Endothelial cell (in vitro differentiated cells): ENCODE data around the gene CA5A. TPM values are rescaled to one million over a fixed set of nuclear protein-coding genes. Genes with fewer than 3 reads are reported as not detected.
A peak's percentile ranks its signal among the peaks of the same experiment; 100 is the strongest.

ENCODE experiments used
- DNase-seq: peaks from one replicate; pipeline ENCODE4 v3.0.0; 2021; ENCODE audit warnings: low spot score
- H3K27ac Mint-ChIP-seq: one replicate; pipeline ENCODE4 v1.8.0; 2021; ENCODE audit warnings: mixed read lengths, inconsistent platforms; ENCODE audit not compliant: unreplicated experiment
- H3K27me3 Mint-ChIP-seq: one replicate; pipeline ENCODE4 v1.8.0; 2021; ENCODE audit warnings: mild to moderate bottlenecking, moderate library complexity, mixed read lengths, inconsistent platforms; ENCODE audit not compliant: unreplicated experiment
- H3K36me3 Mint-ChIP-seq: one replicate; pipeline ENCODE4 v1.8.0; 2021; ENCODE audit warnings: mild to moderate bottlenecking, low read depth, mixed read lengths, inconsistent platforms; ENCODE audit not compliant: unreplicated experiment
- H3K4me1 Mint-ChIP-seq: one replicate; pipeline ENCODE4 v1.8.0; 2021; ENCODE audit warnings: mild to moderate bottlenecking, mixed read lengths, inconsistent platforms; ENCODE audit not compliant: unreplicated experiment
- H3K4me3 Mint-ChIP-seq: one replicate; pipeline ENCODE4 v1.8.0; 2021; ENCODE audit warnings: mild to moderate bottlenecking, mixed read lengths, inconsistent platforms; ENCODE audit not compliant: unreplicated experiment
- H3K9me3 Mint-ChIP-seq: one replicate; pipeline ENCODE4 v1.8.0; 2021; ENCODE audit warnings: mixed read lengths, inconsistent platforms; ENCODE audit not compliant: unreplicated experiment
- CTCF ChIP-seq: fragments of 200-600 bp; sonication (generic); IDR thresholded peaks from one replicate; pipeline ENCODE4 v1.5.0; 2021; ENCODE audit warnings: antibody characterized with exemption; ENCODE audit not compliant: unreplicated experiment
- total RNA-seq: library from RNA; stranded (reverse); fragmentation: NEBNext Ultra II Directional; extraction: Animal tissue kit (Norgen Biotek cat#: 25700); gene quantifications from one replicate; pipeline ENCODE4 v1.2.1, GENCODE V29; 2021; ENCODE audit not compliant: unreplicated experiment

Gene CA5A
- total RNA-seq, 1 donor from 2014 or later: not detected

DNA sequence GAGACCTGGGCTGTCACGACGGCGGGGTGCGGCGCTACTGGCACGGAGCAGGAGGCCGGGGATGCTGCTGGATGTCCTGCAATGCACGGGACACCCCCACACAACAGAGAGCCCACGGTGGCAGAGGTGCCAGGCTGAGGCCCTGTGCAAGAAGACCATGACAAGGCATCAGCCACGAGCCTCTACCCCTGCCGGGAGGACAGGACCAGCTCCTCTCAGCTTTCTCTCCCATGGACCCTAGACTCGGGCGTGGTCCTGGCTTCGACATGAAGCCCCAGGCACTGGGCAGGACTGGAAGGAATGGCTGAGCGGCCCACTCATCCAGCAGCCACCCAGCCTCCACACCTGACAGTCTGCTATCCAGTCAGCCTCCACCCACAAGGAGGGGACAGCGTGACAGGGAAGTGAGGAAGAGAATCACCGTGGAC lies 92.6 kb downstream of the CA5A start:
- peaks cover 6% of the 10 kb centered on the region for H3K4me1 Mint-ChIP-seq
- H3K36me3 Mint-ChIP-seq: no peaks in the 10 kb centered on the region
- no peak overlapping the region for H3K27ac Mint-ChIP-seq
- TF ChIP-seq CTCF: no peak
- H3K4me3 Mint-ChIP-seq: no peak overlapping the region
- peaks cover 2% of the 10 kb centered on the region for H3K27me3 Mint-ChIP-seq
- H3K9me3 Mint-ChIP-seq: no peaks in the 10 kb centered on the region
- DNase-seq: no peak

DNA sequence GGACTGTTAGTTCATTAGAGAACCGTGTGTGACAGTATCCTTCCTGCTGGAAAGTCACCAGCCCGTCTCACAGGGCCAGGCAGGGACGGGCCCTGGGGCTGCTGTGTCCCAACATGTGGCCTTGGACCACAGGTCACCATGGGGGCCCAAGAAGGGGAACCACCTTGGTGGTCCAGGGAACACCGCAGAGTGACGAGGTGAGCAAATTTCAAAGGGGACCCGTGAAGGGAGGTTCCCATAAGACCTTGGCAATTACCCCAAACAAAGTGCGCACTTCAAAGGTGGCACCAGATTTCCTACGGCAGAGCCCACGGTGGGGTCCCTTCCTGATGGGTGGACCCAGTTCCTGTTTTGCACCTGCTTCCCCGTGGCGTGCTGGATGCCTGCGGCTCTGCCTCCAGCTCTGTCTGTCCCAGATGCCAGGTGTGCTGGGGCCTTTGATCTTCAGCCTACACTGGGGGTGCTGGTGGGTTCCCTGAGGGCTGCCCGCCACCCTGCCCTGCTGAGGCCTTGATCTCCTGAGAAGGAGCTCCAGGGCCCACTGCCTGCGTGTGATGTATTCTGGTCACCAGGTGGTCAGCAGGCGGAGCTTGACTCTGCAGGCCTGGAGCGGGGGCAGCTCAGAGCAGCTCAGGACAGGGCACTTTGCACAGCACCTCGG lies 94.0 kb downstream of the CA5A start:
- H3K4me1 Mint-ChIP-seq: peaks cover 6% of the 10 kb centered on the region
- no peak for DNase-seq
- TF ChIP-seq CTCF: no peak
- H3K9me3 Mint-ChIP-seq: no peaks in the 10 kb centered on the region
- no peaks in the 10 kb centered on the region for H3K36me3 Mint-ChIP-seq
- no peak overlapping the region for H3K27ac Mint-ChIP-seq
- peaks cover 5% of the 10 kb centered on the region for H3K27me3 Mint-ChIP-seq
- no peak overlapping the region for H3K4me3 Mint-ChIP-seq

DNA sequence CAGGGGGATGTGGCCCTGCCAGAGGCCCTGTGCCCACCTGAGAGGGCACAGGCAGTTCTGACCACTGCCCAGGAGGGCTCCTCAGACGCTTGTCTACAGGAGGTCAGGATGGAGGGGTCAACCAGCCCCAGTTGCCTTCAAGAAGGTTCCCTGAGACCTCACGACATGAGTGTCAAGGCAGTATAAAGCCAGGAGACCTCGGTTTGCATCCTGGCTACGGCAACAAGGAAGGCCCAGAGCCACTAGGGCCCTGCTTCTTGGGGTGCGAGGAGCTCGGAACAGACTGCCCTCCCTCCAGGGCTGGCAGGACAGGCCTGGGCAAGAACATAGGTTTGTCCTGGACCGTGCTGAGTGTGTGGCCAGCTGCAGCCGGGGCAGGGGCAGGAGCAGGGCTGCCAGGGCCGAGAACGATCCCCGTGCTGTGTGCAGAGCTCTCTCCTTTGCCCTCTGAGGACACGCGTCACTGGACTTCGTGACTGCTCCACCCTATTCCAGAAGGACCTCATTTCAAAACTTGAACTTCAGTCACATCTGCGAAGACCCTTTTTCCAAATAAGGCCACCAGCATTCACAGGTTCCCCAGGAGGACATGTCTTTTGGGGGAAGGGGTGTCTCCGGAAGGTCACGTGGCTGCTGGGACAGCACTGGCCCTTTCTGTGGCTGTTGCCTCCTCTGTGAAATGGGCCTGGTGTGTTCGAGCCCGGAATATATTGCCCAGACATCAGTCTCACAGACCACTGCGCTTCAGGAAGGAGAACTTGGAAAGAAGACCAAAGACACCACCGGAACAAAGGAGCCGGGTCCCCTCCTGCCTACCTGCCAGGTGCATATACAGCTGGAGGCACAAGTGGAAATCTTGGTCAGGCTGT lies 94.8 kb downstream of the CA5A start:
- H3K27ac Mint-ChIP-seq: no peak overlapping the region
- no peaks in the 10 kb centered on the region for H3K36me3 Mint-ChIP-seq
- no peak for DNase-seq
- peaks cover 6% of the 10 kb centered on the region for H3K4me1 Mint-ChIP-seq
- H3K4me3 Mint-ChIP-seq: no peak overlapping the region
- peaks cover 5% of the 10 kb centered on the region for H3K27me3 Mint-ChIP-seq
- no peaks in the 10 kb centered on the region for H3K9me3 Mint-ChIP-seq
- no peak for TF ChIP-seq CTCF

DNA sequence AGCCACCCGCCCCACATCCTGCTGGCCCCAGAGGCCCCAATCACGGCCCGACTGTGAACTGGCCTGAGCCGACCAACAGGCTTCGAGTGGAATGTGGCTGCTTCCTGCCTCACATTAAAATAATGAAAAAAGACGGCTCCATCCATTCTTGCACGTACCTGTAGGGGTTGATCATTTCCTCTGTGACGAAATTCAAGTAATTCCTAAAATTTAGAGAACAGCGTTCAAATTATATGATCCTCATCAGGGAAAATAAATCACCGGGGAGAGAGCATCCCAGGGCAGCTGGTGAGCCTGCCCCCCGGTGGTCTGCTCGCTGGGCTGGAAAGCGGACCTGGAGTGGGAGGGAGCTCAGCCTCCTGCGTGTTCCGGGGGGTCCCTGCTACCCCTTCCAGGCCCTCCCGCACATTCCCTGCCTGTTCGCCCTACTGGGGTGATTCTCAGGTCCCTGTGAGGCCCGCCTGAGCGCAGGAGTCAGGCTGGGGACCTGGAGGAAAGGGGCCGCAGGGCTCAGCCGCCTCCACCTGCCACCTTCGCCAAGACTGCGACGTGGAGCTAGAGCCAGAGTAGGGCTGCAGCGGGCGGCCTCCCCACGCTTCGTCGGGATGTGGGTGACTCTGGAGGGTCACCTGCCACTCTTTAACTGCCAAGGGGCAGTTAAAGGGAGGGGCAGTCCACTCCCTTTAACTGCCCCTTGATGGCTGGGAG lies 95.9 kb downstream of the CA5A start:
- peak; percentile 34 for DNase-seq
- no peaks in the 10 kb centered on the region for H3K9me3 Mint-ChIP-seq
- peaks cover 6% of the 10 kb centered on the region for H3K4me1 Mint-ChIP-seq
- H3K4me3 Mint-ChIP-seq: no peak overlapping the region
- no peak for TF ChIP-seq CTCF
- H3K27ac Mint-ChIP-seq: peak overlapping the region; percentile 25
- peaks cover 5% of the 10 kb centered on the region for H3K27me3 Mint-ChIP-seq
- H3K36me3 Mint-ChIP-seq: no peaks in the 10 kb centered on the region
